MV-4-11 (cell line): Measurements from ENCODE around the gene ADCY4.
"Not testable (repeated sequence)": the region's sequence is repeated elsewhere in the genome, so short reads cannot be mapped to it uniquely, and the experiment has no call there.

Experiments used
- DNase-seq: peaks from one replicate; lab custom pipeline; 2025; lab: John Stamatoyannopoulos, UW

The ADCY4 gene

DNA sequence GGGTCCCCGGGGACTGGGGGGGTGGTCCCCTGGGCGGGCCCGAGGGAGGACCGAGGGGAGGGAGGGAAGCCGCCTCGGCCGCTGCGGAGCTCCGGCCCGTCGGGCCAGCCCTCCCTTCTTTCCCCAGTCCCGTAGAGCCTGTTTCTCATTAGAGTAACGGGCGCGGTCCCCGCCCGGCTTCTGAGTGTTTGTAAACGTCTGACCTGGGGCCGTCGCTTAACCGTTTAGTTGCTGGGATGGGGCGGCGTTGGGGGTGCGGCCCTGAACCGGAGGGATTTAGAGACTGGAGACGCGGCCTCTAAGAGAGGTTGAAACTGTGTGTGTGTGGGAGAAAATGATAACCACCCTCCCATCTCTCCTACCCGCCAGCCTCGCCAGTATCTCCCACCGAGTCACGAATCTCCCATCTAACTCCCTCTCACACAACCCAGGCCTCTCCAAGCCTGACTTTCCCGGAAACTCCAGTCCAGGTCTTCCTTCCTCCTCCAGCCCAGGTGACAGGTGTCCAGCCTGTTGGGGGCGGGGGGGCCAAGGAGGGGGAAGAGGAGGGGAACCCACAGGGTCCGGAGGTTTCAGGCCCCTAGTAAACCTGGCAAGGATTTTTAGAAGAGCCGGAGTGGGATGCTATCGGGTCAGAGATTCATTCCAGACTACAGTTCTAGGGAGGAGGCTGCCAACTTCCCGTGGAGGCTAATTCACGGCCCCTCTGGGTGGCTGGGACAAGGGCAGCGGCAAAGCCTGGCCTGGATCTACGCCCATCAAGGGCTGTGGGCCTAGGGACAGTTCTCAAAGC is 32.0 kb upstream of the ADCY4 start:
- no peak for DNase-seq

DNA sequence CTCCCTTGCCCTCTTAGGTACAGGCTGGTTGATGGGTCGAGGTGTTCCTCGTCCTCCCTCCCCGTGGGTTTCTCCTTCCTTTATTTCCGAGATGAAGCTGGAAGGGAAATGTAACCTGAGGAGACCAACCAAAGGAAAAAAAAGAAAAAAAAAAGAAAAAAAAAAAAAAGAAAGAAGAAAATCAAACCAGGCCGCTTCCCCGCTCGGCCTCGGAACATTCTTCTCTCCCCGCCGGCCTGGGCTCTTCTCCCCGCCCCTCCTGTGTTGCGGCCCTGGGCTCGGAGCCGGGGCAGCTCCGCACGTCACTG is 31.5 kb upstream of the ADCY4 start:
- DNase-seq: no peak

DNA sequence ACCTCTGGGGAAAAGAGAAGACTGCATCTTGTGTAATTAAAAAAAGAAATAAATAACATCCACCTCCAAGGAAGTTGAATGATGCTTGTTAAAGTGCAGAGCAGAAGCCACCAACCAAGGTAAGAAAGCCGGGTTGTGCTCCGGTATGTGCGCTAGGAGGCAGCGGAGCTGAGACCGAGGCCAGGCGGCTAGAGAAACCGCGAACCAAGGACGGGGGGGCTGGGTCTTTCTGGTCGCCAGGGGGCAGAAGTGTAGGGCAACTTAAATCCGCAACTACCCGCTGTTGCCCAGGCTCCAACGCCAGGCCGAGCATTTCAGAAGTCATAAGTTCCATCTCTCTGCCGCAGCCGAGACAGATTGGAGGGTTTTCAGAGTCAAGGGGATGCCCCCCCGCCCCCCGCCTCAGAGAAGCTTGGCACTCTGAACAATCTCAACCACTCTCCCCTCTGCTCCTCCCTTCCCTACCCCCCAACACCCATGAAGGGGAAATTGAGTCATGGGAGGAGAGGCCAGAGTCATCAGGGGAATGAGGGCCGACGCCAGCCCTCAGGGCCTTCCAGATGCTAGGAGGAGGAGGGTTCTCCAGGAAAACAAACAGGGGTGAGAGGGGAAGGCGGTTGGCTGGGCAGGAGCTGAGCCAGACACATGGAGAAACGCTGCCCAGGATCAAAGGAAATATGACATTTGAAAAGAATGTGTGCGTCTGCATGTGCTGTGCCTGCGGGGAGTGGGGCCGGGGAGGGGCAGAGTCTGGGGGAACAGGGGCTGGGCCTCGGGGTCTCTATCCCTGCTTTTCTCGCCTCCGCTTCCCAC is 30.9 kb upstream of the ADCY4 start:
- DNase-seq: peak; percentile 72

DNA sequence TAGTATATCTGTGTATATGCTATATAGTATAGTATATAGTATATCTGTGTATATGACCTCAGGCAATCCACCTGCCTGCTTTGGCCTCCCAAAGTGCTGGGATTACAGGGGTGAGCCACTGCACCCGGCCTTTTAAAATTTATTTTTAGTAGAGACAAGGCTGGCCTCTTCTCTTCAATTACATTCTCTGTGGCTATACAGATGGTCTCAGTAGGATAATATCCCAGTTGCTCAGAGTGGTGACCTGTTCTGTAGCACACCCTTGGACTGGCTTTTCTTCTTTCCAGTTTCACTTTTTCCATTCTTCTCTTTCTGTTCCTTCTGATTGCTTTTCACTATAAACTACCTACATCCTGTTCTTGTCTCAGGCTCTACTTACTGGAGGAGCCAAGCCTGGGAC is 30.0 kb upstream of the ADCY4 start:
- no peak for DNase-seq

DNA sequence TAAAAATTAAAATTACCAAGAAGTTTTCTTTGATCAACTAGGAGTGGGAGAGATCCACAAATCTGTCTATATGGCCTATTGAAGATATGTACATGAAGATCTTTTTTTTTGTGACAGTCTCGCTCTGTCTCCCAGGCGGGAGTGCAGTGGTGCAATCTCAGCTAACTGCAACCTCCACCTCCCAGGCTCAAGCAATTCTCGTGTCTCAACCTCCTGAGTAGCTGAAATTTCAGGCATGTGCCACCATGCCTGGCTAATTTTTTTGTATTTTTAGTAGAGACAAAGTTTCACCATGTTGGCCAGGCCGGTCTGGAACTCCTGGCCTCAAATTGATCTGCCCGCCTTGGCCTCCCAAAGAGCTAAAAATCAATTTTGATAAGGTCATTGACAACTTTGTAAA is 28.5 kb upstream of the ADCY4 start:
- DNase-seq: no peak

DNA sequence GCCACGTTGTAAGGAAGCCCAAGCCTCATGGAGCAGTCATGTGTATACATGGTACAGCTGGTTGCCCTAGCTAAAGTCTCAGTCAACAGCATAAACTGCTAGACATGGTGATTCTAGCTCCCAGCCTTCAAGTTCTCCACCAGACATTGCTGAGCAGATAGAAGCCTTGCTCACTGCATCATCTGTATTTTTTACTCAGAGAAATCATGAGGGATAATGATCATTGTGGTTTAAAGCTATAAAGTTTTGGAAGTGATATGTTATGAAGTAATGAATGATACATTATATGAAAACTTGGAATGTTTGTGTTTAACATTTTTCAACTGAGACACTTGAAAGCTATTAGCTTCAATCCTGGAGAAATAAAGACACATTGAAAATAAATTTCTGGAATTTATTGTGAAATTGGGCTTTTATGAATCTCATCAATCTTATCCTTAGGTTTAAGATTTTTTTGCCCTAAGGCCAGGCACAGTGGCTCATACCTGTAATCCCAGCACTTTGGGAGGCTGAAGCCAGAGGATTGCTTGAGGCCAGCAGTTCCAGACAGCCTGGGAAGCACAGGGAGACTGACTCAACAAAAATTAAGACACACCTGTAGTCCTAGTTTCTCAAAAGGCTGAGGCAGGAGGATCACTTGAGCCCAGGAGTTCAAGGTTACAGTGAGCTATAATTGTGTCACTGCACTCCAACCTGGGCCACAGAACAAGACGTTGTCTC is 27.5 kb upstream of the ADCY4 start:
- DNase-seq: no peak

DNA sequence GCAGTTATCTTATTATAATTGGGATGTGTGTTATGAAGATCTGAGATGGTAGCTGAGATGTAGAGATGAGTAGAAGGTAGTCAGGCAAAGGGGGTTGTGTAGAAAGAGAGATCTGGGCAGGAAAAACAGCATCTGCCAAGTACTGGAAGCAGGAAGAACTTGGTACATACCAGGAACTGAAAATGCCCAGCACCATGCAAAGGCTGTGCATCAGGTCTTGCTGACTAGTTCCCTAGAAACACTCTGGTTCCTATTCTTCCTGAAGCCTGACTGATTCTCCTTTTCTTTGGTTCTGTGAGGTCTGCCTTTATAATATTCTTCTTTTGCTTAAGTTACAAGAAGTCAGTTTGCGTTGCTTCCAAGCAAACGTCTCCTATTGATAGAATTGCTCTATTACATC is 26.5 kb upstream of the ADCY4 start:
- DNase-seq: peak; percentile 56

DNA sequence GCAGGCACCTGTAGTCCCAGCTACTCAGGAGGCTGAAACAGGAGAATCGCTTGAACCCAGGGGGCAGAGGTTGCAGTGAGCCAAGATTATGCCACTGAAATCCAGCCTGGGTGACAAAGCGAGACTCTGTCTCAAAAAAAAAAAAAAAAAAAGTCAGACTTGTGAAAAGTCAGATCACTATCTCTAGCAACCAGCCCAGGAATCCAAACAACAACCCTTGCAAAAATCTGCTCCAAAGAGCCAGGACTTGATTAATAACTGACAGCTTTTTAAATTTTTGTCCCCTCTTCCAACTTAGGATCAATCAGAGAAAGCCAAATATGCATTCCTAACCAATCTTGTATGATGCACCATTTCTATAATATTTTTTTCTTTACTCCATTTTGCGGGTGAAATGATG is 25.4 kb upstream of the ADCY4 start:
- no peak for DNase-seq

DNA sequence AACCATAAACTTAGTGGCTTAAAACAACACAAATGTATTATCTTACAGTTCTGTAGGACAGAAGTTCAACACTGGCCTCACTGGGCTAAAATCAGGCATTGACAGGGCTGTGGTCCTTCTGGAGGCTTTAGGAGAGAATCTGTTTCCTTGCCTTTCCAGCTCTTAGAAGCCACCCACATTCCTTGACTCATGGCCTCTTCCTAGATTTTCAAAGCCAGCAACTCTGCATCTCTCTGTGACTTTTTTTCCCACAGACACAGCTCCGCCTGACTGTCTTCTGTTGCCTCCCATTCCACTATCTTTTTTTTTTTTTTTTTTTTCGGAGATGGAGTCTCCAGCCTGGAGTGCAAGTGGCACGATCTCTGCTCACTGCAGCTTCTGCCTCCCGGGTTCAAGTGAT is 21.3 kb upstream of the ADCY4 start:
- DNase-seq: no peak

DNA sequence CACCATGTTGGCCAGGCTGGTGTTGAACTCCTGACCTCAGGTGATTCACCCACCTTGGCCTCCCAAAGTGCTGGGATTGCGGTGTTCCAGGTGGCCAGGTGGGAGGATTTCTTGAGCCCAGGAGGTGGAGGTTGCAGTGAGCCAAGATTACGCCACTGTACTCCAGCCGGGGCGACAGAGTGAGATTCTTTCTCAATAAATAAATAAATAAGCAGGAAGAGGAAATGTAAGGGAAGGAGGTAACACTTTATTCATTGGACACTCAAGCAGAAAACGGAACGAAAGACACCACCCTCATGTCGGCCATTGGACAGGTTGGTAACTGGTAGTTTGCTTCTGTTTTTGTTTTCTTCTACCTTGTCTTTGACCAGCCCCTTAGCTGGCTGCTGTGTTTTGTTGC is 20.1 kb upstream of the ADCY4 start:
- no peak for DNase-seq

DNA sequence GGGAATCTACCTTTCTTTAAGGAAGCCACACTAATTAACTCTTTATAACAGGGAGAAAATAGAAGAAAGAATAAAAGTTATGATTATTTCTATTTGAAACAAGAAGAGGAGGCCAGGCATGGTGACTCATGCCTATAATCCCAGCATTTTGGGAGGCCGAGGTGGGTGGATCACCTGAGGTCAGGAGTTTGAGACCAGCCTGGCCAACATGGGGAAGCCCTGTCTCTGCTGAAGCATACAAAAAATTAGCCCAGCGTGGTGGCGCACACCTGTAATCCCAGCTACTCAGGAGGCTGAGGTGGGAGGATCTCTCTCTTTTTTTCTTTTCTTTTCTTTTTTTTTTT is 19.6 kb upstream of the ADCY4 start:
- DNase-seq: not testable (repeated sequence)

DNA sequence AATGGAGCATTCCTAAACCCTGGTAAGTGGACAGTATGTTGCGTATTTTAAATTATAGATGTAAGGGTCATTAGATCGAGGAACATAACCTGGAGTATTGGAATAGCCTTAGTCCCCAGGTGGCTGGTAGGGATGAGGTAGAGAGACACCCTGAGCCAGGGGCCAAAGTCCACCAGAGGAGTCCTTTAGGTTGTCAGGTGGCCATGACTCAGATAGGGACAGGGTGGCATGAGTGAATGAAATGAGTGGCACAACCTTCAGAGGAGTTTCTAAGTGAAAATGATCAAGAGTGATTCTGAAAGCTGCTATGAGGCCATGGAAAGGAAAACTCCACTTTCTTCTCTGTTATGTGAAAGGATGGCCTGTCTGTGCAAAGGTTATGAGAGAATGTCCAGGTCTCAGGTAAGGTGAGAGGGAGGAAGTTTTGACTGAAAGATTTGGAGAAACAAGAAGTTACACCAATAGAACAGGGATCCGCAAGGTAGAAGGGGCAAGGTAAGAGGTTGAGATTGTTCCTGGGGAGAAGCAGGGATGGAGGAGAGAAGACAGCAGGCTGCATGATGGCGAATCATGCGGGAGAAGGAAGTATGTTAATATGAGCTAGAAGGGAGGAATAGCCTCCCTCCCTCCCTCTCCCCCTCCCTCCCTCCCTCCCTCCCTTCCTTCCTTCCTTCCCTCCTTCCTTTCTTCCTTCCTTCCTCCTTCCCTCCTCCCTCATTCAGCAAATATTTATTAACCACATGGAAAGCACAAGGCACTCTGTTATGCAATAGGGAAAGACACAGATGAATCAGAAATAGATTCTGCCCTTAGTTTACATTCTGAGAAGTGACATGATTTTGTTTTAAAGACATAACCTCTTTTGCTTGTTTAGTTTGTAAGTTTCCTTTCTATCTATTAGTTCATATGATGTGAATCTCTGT is 18.9 kb upstream of the ADCY4 start:
- no peak for DNase-seq

DNA sequence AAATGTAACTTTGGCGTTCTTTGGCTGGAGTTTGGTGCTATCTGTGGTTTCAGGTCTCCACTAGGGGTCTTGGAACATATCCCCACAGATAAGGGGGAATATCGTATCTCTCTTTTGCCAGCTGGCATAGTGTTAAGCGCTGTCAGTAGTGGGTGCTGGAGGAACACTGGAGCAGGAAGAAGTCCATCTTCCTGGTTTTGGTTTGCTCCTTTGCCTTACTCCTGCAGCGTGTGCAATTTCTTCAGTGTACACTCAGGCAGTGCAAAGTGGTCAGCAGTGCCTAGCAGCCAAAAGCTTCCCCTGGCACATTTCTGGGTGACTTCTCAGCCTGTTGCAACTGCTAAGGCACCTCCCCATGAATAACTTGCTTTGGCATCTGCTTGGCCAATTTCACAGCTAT is 16.6 kb upstream of the ADCY4 start:
- peak; percentile 37 for DNase-seq

DNA sequence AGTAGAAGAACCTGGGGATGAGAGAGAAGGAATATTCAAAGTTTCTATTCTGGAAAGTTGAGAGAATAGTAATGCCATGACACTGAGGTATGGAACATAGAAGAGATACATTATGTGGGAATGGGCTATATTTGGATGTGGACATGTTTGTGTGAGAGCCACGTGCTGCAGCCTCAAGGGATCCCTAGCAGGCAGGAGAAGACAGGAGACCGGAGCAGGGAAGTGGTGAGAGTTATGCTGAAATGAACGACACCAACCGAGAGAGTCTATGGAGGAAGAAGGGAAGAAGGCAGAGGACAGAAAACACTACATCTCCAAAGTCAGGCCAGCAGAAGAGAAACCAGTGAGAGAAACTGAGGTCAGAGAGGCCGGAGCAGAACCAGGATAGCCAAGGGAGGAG is 14.9 kb upstream of the ADCY4 start:
- DNase-seq: no peak

DNA sequence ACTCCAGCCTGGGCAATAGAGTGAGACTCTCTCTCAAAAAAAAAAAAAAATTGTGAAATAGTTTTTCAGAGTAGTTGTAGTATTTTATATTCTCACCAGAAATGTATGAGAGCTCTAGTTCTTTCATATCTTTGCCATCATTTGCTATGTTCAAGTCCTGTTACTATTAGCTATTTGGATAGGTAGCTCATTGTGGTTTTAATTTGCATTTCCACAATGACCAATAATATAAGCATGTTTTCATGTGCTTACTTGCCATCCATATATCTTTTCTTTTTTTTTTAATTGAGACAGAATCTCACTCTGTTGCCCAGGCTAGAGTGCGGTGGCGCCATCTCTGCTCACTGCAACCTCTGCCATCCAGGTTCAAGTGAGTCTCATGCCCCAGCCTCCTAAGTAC is 13.3 kb upstream of the ADCY4 start:
- no peak for DNase-seq

DNA sequence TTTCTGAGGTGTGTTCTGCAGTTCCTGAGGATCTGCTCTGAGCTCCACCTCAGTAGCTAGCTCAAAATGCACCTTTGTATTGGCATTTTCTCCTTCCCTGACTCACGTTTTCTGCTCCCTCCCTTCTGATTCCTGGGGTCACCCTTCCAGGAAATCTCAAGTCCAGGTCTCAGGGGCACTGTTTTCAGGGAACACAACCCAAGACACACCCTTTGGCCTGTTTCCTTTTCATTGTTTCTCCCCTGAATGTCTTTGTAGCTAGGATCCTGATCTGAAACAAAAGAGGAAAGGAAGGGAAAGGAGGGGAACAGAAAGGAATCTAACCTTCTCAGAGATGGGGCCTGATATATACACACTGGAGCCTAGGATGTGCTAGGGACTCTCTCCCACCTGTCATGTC is 12.3 kb upstream of the ADCY4 start:
- no peak for DNase-seq

DNA sequence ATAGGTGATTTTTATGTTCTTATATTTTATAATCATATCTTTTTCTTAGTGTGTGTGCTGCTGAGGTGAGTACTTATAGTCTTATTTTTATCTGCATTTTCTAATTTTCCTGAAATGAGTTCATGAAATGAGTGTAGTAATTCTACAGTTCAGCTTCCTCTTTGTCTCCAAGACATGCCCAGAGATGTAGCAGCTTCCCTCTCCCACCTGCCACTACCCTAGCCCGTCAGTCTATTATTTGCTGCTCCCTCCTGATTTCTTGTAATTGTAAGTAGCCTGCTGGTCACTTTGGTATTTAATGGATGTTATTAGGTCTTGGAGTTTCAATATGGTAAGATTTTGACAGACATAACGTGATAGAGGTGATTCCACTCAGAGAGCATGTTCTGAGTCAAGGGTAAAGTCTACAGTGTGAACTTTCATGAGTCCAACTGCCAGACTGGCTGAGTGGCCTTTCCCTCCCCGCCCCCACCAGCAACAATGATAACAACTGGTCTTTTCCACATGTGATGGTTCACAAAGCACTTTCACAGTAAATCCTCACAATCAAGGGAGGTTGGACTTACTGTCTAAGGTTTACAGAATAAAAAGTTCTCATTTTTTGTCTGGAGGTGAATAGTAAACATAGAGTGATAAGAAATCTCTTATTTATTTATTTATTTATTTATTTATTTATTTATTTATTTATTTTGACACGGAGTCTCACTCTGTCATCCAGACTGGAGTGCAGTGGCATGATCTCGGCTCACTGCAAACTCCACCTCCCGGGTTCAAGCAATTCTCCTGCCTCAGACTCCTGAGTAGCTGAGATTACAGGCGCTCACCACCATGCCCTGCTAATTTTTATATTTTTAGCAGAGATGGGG is 9.2 kb upstream of the ADCY4 start:
- DNase-seq: peak; percentile 17

DNA sequence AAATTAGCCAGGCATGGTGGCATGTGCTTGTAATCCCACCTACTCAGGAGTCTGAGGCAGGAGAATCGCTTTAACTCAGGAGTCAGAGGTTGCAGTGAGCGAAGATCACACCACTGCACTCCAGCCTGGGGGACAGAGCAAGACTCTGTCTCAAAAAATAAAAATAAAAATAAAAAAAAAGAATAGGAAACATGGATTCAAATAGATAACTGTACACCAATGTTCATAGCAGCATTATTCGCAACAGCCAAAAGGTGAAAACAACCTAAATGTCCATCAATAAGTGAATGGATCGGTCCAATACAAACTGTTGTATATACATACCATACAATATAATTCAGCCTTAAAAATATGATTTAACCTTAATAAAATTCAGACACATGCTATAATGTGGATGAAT is 8.0 kb upstream of the ADCY4 start:
- DNase-seq: no peak

DNA sequence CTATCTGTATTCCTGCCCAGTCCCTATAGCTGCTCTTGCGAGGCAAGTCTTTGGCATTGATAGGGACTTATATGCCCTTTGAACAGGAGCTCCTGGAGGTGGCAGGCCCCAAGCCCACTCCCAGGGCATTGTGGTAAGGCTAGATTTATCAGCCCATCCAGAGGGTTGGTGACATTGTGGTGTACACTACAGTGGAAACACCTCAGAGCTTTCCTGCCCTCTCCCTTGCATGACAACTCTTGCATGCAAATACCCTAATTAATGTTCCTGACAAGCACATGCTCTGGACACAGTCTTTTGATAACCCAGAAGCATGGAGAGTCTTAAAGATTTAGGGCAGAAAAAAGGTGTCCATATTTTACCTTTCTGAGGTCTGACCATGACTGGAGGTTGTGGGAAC is 5.7 kb upstream of the ADCY4 start:
- DNase-seq: no peak

DNA sequence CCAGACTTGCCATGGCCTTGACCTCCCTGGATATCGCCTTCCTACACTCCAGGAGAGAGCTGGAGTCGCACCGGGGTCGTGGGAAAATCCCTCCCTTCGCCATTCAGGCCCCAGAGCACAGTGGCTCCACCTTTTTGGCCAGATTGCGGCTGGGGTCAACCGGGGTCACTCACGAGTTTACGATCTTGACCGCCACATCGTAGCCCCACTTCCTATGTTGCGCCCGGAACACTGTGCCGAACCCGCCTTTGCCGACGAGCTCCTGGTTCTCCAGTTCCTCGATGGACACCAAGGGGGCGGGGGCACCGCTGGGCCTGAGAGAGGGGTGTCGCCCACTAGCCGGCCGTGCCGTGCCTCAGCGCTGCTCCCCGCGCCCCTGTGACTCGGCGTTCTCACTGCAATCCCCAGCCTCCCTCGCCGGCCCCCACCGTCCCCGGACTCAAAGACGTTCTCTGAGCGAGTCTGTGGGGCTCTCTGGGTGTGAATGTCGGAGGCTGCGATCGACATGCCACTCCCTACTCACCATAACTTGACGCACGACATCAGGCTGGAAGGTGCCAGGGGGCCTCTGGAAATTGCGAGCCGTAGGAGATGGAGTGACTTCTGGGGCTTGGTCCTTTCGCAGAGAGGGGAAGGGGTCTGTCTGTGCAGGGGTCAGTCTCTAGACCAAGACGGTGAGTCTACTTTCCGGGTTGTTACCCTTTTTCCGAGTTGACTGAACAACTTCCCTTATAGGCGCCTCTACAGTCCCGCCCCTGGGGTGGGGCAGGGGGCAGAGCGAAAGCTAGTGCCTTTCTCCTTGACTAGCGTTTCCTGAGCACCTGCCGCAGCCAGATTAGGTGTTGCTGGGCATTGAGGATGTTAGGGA is 4.6 kb upstream of the ADCY4 start, which contains the start of gene RIPK3:
Gene RIPK3 (minus strand): TSS at position 708 of the 868 bp plus-strand sequence. CDS start 165 bp downstream, at position 543.
- peak; percentile 52 for DNase-seq
